ENCODE data around the gene SDSL.

- no peak for TF ChIP-seq CTCF (conservative IDR thresholded peaks at IDR 0.05 in 1 of 2, IDR thresholded peaks at IDR 0.05 in 1 of 2; ENCODE audit: extremely low read depth in 1 of 2, insufficient read depth in 1 of 2, low read depth in 1 of 2, low read length in 2 of 2)
- peak; percentile 66 for TF ChIP-seq EZH2 (IDR thresholded peaks at IDR 0.05; ENCODE audit: borderline replicate concordance, low read length)
Observed at GRCh38 chr12:113477171-113477841, 55.1 kb downstream of the SDSL start.
